ENCODE results near the gene CIAO2B.

Gene CIAO2B

DNA sequence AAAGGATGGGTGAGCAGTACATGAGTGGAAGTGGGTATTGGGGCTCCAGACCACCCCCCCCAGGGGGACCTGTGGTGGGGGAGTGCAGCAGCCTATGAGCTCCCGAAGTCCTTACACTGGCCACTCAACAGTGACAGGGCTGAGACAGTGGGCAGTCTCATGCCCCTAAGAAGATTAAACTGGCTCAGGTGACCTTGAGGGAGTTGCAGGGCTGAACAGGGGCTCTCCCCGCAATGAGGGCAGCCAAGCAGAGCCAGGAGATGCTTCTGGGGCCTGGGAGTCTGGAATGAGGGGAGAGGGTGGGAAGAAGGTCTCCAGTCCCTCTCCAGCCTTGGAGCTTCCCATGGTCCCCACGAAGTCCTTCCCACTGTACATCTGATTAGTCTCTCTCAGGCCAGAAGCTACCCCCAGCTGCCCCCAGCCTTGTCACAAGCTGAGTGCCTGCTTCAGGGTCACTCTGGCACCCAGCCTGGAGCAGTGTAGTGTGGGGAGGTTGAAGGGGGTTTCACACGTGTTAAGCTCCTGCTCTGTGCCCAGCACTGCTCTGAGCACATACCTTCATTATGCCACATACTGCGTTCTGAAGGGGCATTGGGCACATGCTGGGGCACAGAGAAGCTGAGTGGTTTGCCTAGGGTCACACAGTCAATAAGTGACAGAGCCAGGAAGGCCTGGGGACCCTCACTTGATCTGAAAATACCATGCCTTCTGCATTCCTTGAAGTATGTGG lies 14.5 kb downstream of the CIAO2B start:
- ATAC-seq: no peak

GRCh38 chr16:66918803-66919568 lies 15.2 kb downstream of the CIAO2B start, which contains the start of gene CDH16:
Gene CDH16 (minus strand): TSS chr16:66918885. CDS start chr16:66918065, 820 bp downstream.
- ATAC-seq: no peak

GRCh38 chr16:66918355-66918754 lies 15.8 kb downstream of the CIAO2B start:
- ATAC-seq: no peak

- ATAC-seq: no peak
Observed at GRCh38 chr16:66917741-66918140, 16.5 kb downstream of the CIAO2B start.

DNA sequence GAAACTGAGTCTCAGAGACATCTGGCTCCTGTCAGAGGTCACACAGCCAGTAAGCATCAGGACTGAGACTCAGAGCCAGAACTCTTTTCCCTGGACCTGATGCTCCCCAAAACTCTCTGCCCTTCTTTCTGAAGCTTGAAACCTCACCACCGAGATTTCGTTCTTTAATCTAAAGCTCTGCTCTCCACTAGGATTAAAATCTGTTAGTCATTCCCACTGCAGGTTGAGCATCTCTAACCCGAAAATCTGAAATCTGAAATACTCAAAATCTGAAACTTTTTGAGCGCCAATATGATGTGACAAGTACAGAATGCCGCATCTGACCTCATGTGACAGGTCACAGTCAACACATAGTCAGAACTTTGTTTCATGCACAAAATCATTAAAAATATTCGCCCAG lies 17.7 kb downstream of the CIAO2B start:
- no peak for ATAC-seq

- no peak for ATAC-seq
Observed at GRCh38 chr16:66915041-66915440, 19.2 kb downstream of the CIAO2B start.

DNA sequence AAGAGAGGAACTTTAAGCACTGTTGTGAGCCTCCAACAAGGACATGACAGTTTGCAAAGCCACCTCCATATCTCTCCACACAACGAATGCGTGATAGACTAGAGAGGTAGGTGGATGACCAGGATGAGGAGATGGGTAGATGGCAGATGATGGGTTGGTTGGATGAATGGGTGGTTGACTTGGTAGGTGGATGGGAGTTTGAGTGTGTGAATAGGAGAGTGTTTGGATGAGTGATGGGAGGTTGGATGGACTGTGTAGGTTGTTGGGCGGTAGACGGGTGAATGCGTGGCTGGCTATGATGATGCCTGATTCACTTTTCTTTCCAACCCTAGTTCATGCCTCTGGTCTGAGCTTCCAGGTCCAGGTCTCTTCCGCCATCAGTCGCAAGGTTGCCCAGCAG lies 19.7 kb downstream of the CIAO2B start:
- no peak for ATAC-seq

- ATAC-seq: no peak
Observed at GRCh38 chr16:66913711-66914110, 20.5 kb downstream of the CIAO2B start.

- no peak for ATAC-seq
Observed at GRCh38 chr16:66913081-66913480, 21.1 kb downstream of the CIAO2B start.

DNA sequence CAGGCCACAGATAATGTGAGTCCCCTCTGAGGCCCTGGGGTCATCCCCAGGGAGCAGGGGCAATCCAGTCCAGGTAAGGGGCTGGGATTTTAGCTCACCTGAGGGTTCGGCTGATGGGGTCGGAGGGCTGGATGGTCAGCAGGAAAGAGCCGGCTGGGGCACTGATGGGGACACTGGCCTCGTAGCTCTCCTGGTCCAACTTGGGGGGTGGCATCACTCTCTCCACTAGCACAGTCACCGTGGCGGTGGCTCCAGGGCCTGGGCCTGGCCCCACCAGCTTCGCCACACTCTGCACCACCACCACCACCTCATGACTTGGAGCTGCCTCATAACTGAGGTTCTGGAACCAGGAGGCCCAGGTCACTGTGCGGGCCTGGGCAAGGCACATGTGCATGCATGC lies 22.4 kb downstream of the CIAO2B start:
- ATAC-seq: no peak

DNA sequence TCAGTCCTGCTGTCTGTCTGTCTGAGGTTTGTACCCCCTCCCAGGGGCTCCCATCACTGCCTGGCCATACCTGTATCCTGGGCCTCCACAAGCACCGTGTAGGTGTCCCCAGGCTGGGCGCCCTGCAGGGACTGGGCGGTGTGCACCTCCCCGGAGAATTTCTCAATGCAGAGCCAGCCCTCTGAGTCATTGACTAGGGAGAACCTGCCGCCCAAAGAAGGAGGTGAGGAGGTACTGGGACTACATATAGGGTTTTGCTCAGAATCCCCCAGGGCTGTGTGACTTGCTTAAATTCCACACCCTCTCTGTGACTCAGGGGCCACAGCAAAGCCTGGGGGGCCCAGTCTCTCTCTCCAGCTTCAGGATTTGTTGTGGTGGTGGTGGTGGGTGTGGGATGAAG lies 23.1 kb downstream of the CIAO2B start:
- no peak for ATAC-seq

GRCh38 chr16:66910175-66910940 lies 23.8 kb downstream of the CIAO2B start:
- no peak for ATAC-seq

DNA sequence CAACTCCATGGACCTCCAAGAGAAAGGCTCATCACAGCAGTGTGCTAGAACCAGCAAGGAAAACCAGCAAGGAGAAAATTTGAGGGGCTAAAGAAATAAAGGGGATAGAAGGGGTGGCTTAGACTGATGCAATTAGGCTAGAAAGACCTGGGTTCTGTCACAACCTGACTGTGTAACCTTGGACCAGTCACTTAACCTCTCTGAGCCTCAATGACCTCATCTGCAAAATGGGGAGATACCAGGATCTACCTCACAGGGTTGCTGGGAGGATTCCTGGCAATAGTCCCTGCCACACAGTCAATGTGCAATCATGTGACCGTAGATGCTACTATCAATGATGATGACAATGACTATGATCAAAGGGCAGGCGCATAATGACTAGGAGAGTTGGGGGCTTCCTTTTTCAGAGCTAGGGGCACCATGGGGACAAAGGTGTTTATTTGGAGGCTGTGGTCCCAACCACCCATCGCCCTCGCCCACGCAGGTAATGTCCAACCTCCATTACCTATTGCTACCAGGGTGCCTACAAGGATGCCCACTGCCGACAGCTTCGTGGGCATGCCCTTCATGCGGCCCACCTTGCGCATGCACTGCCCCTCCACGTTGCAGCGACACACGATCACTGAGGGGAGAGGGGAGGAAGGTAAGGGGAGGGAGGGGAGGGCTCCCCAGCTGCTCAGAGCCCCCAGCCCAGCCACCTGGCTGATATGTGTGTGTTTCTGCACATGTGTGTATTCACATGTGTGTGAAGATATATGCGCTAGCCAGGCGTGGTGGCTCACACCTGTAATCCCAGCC lies 25.2 kb downstream of the CIAO2B start:
- no peak for ATAC-seq

- no peak for ATAC-seq
Observed at GRCh38 chr16:66908116-66908515, 26.1 kb downstream of the CIAO2B start.

DNA sequence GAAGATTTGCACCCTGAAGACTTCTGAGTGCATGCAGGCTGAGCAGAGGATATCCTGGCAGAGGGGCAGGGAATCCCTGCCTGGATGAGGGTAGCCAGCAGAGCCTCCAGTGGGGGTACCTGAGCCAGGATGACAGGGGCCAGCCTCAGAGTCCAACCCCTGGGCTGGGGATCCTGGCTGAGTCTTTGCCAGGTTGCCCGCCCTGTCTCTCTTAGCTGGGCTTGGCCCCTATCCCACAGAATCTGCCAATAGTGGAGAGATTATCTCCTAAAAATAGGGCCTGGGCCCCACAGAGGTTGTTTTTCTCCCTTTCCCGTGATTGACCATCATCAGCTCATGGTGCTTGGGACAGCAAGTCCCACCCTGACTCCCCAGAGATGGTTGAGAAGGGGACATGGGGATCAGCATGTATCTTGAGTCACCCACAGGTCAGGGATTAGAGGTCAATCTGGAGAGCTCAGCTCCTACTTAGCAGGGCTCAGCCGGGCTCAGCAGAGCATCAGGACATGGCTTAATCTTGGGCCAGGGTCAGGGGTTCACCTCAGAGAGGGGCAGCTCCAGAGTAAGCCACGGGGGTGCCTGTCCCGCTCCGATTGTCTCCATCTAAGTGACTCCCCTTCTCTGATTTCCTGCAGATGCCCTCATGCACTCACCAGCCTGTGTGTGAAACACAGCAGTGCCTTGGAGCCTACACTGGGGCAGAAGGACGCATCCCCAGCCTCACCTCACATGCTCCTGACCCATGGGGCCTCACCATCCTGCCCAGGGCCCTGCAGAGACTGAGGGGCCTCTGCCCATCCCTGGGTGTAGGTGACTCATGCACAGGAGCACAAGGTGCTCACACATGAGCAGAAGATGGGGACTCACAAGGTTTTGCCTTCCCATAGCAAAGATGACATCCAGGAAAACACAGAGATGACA lies 27.0 kb downstream of the CIAO2B start:
- no peak for ATAC-seq

DNA sequence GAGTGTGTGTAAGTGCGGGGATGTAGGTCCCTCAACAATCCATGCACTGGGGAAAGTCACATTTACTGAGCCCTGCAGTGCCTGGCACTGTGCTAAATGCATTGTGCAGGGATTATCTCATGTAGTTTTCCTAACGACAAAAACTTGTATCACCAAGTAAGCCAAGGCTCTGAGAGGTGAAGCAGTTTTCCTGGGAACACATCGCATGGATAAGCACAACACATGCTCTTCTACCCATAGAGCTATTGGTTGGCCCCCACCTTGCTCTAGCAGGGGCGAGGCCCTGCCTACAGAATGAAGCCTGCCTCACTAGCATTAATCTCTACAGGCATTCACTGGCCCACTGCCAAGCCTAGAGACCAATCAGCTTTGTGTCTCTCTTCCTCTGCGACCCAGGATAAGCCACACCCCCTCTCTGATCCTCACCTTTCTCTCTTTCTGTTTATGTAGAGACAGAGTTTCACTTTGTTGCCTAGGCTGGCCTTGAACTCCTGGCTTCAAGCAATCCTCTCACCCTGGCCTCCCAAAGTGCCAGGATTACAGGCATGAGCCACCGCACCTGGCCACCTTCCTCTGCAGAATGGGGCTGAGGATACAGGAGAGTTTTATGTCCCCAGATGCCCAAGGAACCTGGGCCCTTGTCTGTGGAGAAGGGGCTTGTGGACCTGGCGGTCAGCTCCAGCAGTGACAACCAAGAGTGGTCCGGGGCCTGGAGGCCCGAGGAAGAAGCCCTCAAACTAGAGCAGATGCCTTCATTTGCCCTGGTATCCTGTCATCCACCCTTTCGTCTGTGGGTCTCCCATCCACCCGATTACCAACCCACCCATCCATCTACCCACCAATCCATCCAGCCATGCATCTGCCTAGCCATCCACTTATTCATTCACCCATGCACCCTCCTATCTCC lies 28.3 kb downstream of the CIAO2B start:
- ATAC-seq: no peak

DNA sequence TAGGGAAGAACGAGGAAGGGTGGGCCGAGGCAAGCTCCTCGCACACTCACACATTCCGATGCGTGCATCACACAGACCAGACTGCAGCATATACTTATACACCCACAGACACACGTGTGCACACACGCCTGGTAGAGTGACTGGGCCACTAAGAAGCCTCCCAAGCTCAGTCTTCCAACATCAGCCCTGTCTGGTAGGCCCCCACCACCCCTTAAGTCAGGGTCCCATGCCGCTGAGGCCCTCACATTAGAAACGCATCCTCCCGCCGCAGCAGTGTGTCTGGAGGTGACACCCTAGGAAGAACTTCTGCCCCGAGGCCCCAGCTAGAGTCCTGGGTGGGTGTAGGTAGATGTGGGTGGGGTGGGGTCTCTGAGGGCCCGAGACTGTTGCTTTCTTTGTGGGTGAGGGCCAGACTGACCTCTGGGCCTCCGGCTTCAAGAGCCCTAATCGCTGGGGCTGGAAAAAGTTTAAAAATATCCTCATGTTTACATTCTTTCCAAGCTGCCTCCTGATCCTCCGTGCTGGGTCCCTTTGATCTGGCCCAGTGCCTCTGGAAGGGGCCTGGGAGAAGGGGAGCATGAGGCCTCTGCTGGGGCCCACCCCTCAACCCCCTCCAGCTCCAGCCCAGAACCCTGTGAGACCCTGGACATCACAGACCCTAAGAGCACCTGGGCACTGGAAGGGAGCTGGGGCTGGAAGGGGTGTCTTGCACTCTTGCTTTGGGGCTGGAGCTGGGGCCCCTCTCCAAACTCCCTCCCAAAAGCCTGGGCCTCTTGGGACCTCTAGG lies 29.2 kb downstream of the CIAO2B start:
- ATAC-seq: no peak

DNA sequence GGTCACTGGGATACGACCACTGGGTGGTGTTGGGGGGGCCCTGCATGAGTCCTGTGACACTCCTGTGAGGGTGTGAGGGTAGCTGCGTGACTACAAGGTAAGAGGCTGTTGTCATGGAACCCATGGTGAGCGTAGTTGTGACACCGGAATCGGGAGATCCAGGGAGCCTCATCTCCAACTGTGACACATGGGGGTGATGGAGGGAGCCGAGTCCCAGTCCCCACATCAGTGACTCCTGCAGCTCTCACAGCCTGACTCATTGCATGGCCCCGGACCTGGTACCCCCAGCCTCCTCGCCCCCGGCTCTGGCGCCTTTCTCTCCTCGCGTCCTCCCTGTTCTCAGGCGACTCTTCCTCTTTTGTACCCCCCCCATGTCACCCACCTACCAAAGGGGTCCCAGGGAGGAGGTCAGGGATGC lies 29.8 kb downstream of the CIAO2B start:
- ATAC-seq: no peak

All from activated CD4-positive, CD25-positive, alpha-beta regulatory T cell treated with anti-CD3 and anti-CD28 coated beads, Interleukin-2, amount 50 U/mL, for 24 hours (primary cell).